NB4 (cell line): ENCODE measurements around the gene KAZN.

Source experiments
- CTCF ChIP-seq: IDR thresholded peaks from one replicate; pipeline ENCODE4 v1.5.1; 2012; ENCODE audit warnings: low read depth, low read length
- MYC ChIP-seq: IDR thresholded peaks from 2 replicates; pipeline ENCODE4 v1.6.1; 2011; ENCODE audit warnings: low read depth, low read length
- POLR2A ChIP-seq: IDR thresholded peaks from 2 replicates; pipeline ENCODE4 v1.6.1; 2011; ENCODE audit warnings: mild to moderate bottlenecking; ENCODE audit not compliant: insufficient read length; ENCODE audit errors: extremely low read depth
- TF ChIP-seq, protein P1 (sequence below): IDR thresholded peaks from 2 replicates; pipeline ENCODE4 v1.6.1; 2011; ENCODE audit warnings: low read depth, low read length

DNA sequence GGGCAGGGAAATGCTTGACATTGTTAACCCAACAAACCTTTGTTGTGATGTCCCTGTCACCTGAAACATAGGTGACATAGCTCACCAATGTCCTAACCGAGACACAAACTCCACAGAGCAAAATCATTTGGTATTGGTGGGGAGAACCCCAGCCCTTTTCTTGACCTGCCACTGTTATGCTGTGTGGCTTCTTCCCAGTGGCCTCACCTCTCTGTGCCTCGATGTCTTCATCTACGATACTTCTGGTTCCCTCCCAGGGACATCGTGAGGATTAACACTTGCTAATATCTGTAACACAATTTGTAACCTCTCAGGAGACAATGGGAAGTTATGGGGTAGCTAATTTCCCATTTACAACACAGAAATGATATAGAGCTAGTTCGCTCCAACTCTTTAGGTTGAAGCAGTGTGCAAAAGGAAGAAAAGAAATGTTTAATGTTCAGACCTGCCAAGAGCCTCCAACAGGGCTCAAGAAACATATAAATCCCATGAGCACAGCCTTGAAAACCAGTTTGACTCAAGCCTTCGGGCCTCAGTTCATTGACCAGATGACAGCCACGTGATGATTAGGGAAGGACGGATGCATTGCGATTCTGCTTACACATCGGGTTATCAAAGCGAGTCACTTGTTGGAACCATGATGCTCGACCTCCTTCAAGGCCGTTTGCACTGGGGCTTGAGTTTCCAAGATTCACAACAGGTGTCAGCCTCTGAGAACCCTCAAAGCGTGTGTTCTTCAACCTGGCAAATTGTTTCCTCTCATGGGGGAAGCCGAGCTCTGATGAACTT is 517.3 kb downstream of the KAZN start:
- TF ChIP-seq MYC, result no peak
- no peak for TF ChIP-seq POLR2A
- TF ChIP-seq, protein P1, sequence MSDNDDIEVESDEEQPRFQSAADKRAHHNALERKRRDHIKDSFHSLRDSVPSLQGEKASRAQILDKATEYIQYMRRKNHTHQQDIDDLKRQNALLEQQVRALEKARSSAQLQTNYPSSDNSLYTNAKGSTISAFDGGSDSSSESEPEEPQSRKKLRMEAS, result no peak
- TF ChIP-seq CTCF, result no peak
